Muscle layer of duodenum (tissue), 2 donors: ENCODE data around the gene TBC1D14.

Source experiments
- H3K27ac ChIP-seq: one replicate; pipeline ENCODE4 v1.7.0; 2013; ENCODE audit warnings: mild to moderate bottlenecking, low read length
- H3K27me3 ChIP-seq: one replicate; pipeline ENCODE4 v1.7.0; 2013; ENCODE audit warnings: low read depth, mild to moderate bottlenecking, control low read depth, low read length
- H3K36me3 ChIP-seq, 2 donors: one replicate each; pipeline ENCODE4 v1.7.0; 2013; ENCODE audit warnings: low read length in 2 of 2, control low read depth in 1 of 2, mild to moderate bottlenecking in 1 of 2; ENCODE audit not compliant: insufficient read depth in 2 of 2, control insufficient read depth in 1 of 2
- H3K4me1 ChIP-seq, 2 donors: one replicate each; pipeline ENCODE4 v1.7.0; 2013; ENCODE audit warnings: low read length in 2 of 2, mild to moderate bottlenecking in 2 of 2, control low read depth in 1 of 2, moderate library complexity in 1 of 2; ENCODE audit not compliant: insufficient read depth in 2 of 2, control insufficient read depth in 1 of 2
- H3K4me3 ChIP-seq, 2 donors: one replicate each; pipeline ENCODE4 v1.7.0; 2013; ENCODE audit warnings: low read length in 2 of 2, low read depth in 1 of 2, mild to moderate bottlenecking in 1 of 2
- H3K9me3 ChIP-seq, 2 donors: one replicate each; pipeline ENCODE4 v1.7.0; 2013; ENCODE audit warnings: low read length in 2 of 2, control low read depth in 1 of 2, mild to moderate bottlenecking in 1 of 2; ENCODE audit not compliant: control insufficient read depth in 1 of 2
- donor health status: healthy.

The TBC1D14 gene

DNA sequence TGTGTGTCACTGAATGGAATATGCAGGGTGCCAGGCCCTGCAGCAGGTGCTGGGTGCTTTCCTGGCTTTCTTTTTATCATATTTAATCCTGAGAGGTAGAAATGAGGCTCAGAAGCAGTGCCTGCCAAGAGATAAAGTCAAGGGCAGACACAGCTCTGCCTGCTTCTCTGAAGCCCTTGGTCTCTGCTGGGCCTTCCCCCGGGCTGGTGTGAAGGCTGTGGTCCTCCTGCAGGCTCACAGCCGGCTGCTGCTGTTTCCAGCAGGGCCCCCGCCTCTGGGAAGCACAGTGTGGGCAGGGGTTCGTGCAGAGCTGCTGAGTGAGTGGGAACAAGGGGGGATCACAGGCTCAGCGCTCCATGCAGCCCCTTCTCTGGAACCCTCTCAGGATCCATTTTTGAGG, 49.6 kb downstream of the TBC1D14 start:
- Histone ChIP-seq H3K9me3 (no peaks in the 10 kb centered on the region), H3K27me3 (no peaks in the 10 kb centered on the region), H3K4me3 (no peak overlapping the region), H3K4me1 (peaks cover 5 to 9% of the 10 kb centered on the region in 2 donors), H3K36me3 (no peaks in the 10 kb centered on the region), H3K27ac (no peak overlapping the region)

DNA sequence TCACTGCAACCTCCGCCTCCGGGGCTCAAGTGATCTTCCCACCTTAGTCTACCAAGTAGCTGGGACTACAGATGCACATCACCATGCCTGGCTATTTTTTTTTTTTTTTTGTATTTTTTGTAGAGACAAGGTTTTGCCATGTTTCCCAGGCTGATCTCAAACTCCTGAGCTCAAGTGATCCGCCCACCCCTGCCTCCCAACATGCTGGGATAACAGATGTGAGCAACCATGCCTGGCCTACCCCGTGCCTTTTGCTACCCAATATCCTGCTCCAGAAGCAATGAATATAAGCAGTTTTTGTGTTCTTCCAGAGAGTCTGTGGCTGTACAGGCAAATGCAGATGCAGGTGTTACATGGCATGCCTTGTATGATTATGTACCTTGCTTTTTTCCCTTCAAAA, 50.5 kb downstream of the TBC1D14 start:
- no peaks in the 10 kb centered on the region for H3K27me3 ChIP-seq
- H3K27ac ChIP-seq = no peak overlapping the region
- peaks cover 5 to 9% of the 10 kb centered on the region in 2 donors for H3K4me1 ChIP-seq
- no peaks in the 10 kb centered on the region for H3K9me3 ChIP-seq
- H3K4me3 ChIP-seq = no peak overlapping the region
- H3K36me3 ChIP-seq = no peaks in the 10 kb centered on the region

DNA sequence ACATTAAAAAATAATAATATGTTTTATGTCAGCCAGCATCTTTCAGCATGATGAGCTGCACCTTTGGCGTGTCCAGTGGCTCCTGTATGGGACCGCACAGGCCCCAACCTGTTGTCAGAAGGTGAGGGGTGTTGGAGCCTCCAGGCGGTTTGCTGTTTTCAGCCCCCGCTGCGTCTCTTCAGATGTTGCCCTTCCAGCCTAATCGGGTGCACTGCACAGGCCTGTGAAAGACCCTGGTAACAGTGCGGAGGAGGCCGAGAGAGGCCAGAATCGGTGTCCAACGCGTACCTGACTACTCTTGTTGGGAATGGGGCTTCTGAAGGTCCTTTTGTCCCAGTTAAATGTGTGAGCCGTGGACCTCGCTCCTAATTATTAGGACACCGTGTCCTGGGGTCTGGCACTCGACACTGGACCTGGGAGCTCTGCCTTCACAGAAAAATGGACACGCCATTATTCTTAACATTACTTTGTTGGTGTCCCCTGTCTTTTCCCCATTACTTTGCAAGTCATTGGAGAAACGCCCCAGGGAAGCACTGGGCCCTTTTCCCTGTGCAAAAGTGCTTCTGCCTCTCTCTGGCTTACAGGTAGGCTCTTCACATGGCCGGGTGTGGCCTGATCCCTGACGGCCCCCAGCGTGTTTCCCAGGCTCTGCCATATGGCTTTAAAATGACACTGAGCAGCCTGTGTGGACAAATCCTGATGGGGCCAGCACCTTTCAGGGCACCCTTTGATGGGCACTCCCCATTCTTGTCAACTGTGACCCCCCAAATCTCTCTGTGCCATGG, 51.2 kb downstream of the TBC1D14 start:
- Histone ChIP-seq H3K4me1 (peaks cover 5 to 9% of the 10 kb centered on the region in 2 donors), H3K27ac (no peak overlapping the region), H3K27me3 (no peaks in the 10 kb centered on the region), H3K4me3 (no peak overlapping the region), H3K9me3 (no peaks in the 10 kb centered on the region), H3K36me3 (no peaks in the 10 kb centered on the region)

DNA sequence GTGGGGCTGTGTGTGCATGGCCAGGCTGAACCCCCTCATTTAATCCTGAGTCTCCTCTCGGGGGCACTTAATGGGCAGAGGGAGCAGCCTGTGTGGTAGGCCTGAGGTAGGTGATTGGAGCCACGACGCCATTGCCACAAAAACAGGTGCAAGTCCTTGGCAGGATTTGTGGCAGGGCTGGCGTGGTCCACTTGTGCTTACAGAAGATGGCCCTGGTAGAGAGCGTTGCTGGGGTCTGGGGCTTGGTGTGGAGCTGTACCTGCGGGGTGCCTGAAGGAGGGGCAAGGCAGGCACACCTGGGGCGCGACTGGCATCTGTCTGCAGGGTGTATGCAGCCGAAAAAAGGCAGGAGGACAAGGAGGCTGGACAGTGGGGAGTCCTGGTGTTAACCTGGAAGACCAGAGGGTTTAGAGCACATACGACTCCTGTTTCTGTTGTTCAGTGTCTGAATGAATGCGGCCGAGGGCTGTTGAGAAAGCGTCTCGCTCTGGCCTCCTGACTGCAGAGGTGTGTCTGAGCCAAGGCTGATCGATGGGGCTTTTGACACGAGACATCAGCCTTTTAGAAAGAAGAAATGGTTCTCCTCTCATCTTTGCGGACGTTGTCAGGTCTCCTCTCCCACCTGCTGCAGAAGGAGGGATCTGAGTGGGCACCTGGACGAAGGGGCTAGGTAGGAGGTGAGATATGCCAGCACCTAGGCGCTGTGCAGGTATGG, 52.0 kb downstream of the TBC1D14 start:
- no peaks in the 10 kb centered on the region for H3K27me3 ChIP-seq
- H3K36me3 ChIP-seq = no peaks in the 10 kb centered on the region
- no peak overlapping the region for H3K4me3 ChIP-seq
- H3K4me1 ChIP-seq = peaks cover 5 to 9% of the 10 kb centered on the region in 2 donors
- no peak overlapping the region for H3K27ac ChIP-seq
- H3K9me3 ChIP-seq = no peaks in the 10 kb centered on the region

DNA sequence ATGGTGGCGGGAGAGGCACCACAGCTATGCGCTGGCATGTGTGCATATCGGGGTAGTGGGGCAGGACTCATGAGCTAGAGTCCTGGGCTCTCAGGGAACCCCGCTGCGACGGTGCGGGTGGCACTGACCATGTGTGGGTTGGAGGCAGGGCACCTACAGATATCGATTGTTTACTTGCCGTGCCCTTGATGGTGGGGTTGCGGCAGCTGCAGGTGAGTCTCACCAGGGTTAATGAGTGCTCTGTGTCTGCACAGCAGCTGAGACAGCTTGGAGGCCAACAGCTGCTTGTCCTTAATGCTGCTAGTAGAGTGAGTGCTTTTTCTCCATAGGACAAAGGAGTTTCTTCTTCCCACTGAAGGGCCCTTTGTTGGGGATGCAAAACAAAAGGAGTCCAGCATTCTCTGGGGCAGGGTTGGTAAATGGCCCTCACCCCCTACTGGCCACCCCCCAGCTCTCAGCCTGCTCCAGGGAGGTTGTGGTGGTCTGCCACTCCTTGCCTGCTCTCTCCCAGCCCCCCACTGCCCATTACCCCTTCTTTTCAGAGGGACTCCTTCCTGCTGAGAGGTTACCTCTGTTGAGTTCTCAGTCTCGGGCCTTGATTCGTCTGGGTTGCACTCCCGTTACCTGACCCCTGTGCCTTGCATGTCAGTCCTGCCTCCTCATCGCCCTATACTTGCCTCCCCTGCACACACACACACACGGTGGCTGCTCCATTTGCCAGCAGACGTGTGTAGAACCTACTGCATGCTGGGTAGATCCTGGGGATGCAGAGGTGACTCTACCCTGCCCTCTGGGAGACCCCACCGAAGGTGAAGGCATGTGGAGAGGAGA, 52.8 kb downstream of the TBC1D14 start:
- Histone ChIP-seq H3K9me3 (no peaks in the 10 kb centered on the region), H3K4me1 (peaks cover 5 to 9% of the 10 kb centered on the region in 2 donors), H3K4me3 (no peak overlapping the region), H3K36me3 (peaks cover under 1 to 4% of the 10 kb centered on the region in 2 donors), H3K27me3 (no peaks in the 10 kb centered on the region), H3K27ac (no peak overlapping the region)

DNA sequence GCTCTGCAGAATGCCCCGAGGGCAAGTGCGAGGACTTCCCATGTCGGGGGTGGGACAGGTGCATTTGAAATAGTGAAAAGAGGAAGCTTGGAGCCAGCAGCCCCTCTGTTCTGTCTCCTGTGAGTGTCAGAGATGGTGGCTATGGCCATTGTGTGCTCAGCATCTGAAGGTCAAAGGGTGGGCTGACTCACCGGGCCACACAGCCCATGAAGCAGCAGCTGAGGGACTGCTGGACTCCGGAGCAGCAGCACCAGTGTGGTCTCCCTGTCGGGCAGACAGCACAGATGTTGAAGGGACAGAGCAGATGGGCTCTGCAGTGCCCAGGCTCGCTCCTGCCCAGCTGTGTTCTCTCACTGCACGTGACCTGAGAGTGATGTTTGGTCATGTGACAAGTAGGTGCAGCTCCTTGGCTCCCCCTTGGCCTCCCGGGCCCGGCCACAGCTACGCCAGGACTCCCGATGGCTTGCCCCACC, 53.5 kb downstream of the TBC1D14 start:
- H3K9me3 ChIP-seq = no peaks in the 10 kb centered on the region
- peaks cover 7 to 8% of the 10 kb centered on the region in 2 donors for H3K36me3 ChIP-seq
- peaks cover 5 to 9% of the 10 kb centered on the region in 2 donors for H3K4me1 ChIP-seq
- H3K4me3 ChIP-seq = no peak overlapping the region
- no peak overlapping the region for H3K27ac ChIP-seq
- no peaks in the 10 kb centered on the region for H3K27me3 ChIP-seq

DNA sequence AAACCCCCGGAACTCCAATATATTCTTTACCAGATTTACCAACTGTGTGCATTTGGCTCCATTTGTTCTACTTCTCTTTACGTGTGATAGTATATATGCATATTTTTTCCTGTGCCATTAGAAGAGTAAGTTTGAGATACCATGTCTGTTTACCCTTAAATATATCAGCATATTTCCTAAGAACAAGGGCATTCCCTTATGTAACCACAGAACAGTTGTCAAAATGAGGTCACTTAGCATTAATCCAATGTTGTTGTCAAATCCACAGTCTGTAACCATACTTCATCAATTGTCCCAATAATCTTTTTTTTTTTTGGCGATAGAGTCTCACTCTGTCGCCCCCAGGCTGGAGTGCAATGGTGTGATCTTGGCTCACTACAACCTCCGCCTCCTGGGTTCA, 55.2 kb downstream of the TBC1D14 start:
- Histone ChIP-seq H3K36me3 (peaks cover 8 to 16% of the 10 kb centered on the region in 2 donors), H3K4me3 (no peak overlapping the region), H3K27ac (no peak overlapping the region), H3K9me3 (no peaks in the 10 kb centered on the region), H3K4me1 (peaks cover 5 to 9% of the 10 kb centered on the region in 2 donors), H3K27me3 (no peaks in the 10 kb centered on the region)

DNA sequence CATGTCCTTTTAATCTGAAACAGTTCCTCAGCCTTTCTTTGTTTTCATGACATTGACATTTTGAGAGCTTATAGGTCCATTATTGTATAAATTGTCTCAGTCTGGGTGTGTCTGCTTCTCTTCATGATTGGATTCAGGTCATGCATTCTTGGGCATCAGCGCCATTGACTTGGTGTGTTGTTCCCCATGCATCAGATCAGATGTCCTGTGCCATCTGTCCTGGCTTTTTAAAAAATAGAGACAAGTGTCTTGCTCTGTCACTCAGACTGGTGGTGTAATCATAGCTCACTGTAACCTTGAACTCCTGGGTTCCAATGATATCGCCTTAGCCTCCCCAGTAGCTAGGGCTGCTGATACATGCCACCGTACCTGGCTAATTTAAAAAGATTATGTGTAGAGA, 55.7 kb downstream of the TBC1D14 start:
- Histone ChIP-seq H3K9me3 (no peaks in the 10 kb centered on the region), H3K4me1 (peaks cover 5 to 9% of the 10 kb centered on the region in 2 donors), H3K27me3 (no peaks in the 10 kb centered on the region), H3K27ac (no peak overlapping the region), H3K36me3 (peaks cover 8 to 16% of the 10 kb centered on the region in 2 donors), H3K4me3 (no peak overlapping the region)

DNA sequence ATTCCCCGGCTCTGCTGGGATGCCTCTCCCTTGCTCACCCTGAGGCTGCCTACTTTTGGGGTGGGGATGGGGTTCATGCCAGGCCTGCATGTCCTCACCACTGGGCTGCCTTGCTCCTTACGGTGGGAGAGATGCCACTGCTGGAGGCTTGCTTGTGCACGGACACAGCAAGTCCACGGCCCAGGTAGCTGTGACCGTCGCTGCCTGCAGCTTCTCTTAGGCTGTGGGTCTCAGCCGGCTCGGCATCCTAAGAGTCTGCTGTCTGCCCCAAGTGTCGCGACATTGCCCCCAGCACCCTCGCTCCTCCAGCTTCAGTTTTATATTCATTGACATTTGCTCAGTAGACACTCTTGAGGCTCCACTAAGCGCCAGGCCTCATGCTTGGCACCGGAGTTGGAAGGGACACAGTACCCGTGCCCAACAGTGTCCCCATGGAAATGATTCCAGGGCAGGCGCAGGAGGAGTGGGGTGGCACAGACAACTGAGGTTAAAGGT, 58.3 kb downstream of the TBC1D14 start:
- Histone ChIP-seq H3K36me3 (peaks cover 8 to 16% of the 10 kb centered on the region in 2 donors), H3K9me3 (no peaks in the 10 kb centered on the region), H3K4me1 (peaks cover 0 to 6% of the 10 kb centered on the region in 2 donors), H3K4me3 (no peak overlapping the region), H3K27ac (no peak overlapping the region), H3K27me3 (no peaks in the 10 kb centered on the region)

DNA sequence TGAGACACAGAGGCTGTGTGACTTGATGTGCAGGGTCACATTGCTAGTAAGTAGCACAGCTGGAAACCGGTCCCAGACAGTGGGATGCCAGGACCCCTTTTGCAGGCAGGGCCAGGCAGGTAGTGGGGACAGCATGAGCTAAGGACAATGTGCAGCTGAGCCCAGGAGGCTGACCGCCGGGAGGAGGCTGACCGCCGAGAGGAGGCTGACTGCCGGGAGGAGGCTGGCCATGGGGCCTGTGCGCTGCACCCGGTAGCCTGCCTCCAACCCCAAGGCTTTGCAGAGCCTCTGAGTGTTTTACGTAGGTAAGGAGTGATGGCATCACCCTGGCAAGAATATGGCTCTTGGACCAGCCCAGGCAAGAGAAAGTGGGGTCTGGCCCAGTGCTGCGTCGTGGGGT, 58.9 kb downstream of the TBC1D14 start:
- no peaks in the 10 kb centered on the region for H3K9me3 ChIP-seq
- no peak overlapping the region for H3K27ac ChIP-seq
- H3K4me3 ChIP-seq = no peak overlapping the region
- no peaks in the 10 kb centered on the region for H3K27me3 ChIP-seq
- peaks cover 8 to 16% of the 10 kb centered on the region in 2 donors for H3K36me3 ChIP-seq
- no peaks in the 10 kb centered on the region for H3K4me1 ChIP-seq
